K562 (cell line): ENCODE results near the gene IFITM2. TPM values are rescaled to one million over a fixed set of nuclear protein-coding genes. Genes with fewer than 3 reads are reported as not detected.

Experiments used
- MCM5 ChIP-seq: fragments of 450-650 bp; IDR thresholded peaks from 2 replicates; pipeline ENCODE4 v1.6.1; 2016; ENCODE audit warnings: low read depth
- SRSF9 ChIP-seq: fragments of 200-400 bp; formaldehyde crosslinking; IDR thresholded peaks from 2 replicates; pipeline ENCODE4 v1.6.1; 2017; ENCODE audit warnings: low read depth, low read length, borderline replicate concordance
- TEAD1 ChIP-seq, 2 experiments: fragments of 450-650 bp in 1 of 2; sonication (generic) in 1 of 2; formaldehyde crosslinking; IDR thresholded peaks; 2 replicates each; pipeline versions ENCODE4 v1.4.0 to v1.8.0; 2020 to 2022; ENCODE audit warnings: mild to moderate bottlenecking in 2 of 2, missing genetic modification reagents in 1 of 2
- polyA plus RNA-seq, 8 experiments: library from polyadenylated mRNA; depleted of rRNA in 4 of 8; stranded (reverse) in 5 of 8; unstranded in 3 of 8; fragments of >200 nt; fragmentation: Nextera tagmentation in 2 of 8; fragmentation: Illumina TruSeq in 1 of 8; extraction: Ambion mirVana in 2 of 8; extraction: Trizol in 1 of 8; gene quantifications; 2 replicates each; pipeline versions ENCODE4 v1.2.1 to v1.2.3, GENCODE V29; 2011 to 2014; ENCODE audit warnings: inconsistent platforms in 1 of 8, missing spikeins in 1 of 8
- total RNA-seq, 7 experiments: library from RNA; depleted of rRNA in 6 of 7; stranded (reverse); fragments of >200 nt in 6 of 7; fragmentation: Illumina TruSeq in 2 of 7; extraction: Trizol in 2 of 7; gene quantifications; 2 replicates each; pipeline versions ENCODE4 v1.2.1 to v1.2.3, GENCODE V29; 2011 to 2021; ENCODE audit warnings: low replicate concordance in 1 of 7
- TF ChIP-seq, protein P1 (sequence below): sonication (generic); formaldehyde crosslinking; IDR thresholded peaks from 2 replicates; pipeline ENCODE4 v1.8.0; 2022; ENCODE audit warnings: mild to moderate bottlenecking, missing genetic modification reagents
- TF ChIP-seq, protein P2 (sequence below): IDR thresholded peaks from 3 replicates; pipeline ENCODE4 v1.6.1; 2011; ENCODE audit warnings: borderline replicate concordance, mild to moderate bottlenecking; ENCODE audit not compliant: insufficient read length, insufficient read depth
- TF ChIP-seq, protein P3 (sequence below), 2 experiments: fragments of 450-650 bp; formaldehyde crosslinking in 1 of 2; IDR thresholded peaks; 2 replicates each; pipeline versions ENCODE4 v1.4.0 to v1.6.1; 2014 to 2020; ENCODE audit warnings: mild to moderate bottlenecking in 2 of 2, borderline replicate concordance in 1 of 2, low read depth in 1 of 2
- TF ChIP-seq, protein P4 (sequence below): fragments of 200-800 bp; sonication (Bioruptor generic); IDR thresholded peaks from 2 replicates; pipeline ENCODE4 v1.6.1; 2017; ENCODE audit warnings: missing genetic modification characterization, missing compliant biosample characterization
- TF ChIP-seq, protein P5 (sequence below), 2 experiments: fragments of 450-650 bp in 1 of 2; sonication (generic) in 1 of 2; formaldehyde crosslinking in 1 of 2; IDR thresholded peaks in 1 of 2; conservative IDR thresholded peaks in 1 of 2; 2 replicates each; pipeline versions ENCODE4 v1.6.1 to v1.8.1; 2016 to 2023; ENCODE audit warnings: mild to moderate bottlenecking in 2 of 2, moderate library complexity in 2 of 2, inconsistent platforms in 1 of 2, missing genetic modification reagents in 1 of 2

IFITM2 gene
- total and polyA plus RNA-seq, 9 of the 15 experiments (the other 6 are each of a cell fraction or from before 2014, with no cell fraction given) = 52.8 to 4,872 (median 356) TPM

DNA sequence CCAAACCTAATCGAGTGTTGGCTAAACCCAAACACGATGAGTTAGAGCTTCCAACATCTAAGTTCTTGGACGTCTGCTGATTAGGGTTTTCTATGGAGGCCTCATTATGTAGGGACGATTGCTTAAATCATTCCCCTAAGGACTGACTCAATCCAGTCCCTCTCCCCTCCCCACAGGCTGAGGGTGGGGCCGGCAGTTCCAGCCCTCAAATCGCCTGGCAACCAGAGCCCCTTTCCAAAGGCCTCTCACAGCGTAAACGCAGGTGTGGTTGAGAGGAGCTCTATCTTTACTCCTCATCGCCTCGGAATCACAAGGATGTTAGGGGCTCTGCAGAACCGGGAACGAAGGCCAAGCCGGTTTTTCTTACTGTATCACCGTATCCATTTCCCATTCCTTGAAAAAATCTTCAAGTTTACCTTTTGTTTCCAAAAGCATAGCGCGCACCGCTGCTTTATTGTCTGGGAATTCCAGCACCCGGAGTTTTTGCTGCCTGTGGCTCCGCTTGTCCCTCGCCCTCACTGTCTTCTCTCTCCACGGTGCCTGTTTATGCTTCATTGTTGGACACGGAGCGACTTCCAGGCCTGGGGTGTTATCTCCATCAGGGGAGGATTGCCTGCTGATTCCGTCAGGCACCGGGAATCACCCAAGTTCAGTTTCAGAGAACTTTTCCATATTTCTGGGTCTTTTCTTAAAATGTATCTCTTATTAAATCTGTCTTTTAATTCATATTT lies 26.8 kb downstream of the IFITM2 start (continued):
- TF ChIP-seq, protein P1, sequence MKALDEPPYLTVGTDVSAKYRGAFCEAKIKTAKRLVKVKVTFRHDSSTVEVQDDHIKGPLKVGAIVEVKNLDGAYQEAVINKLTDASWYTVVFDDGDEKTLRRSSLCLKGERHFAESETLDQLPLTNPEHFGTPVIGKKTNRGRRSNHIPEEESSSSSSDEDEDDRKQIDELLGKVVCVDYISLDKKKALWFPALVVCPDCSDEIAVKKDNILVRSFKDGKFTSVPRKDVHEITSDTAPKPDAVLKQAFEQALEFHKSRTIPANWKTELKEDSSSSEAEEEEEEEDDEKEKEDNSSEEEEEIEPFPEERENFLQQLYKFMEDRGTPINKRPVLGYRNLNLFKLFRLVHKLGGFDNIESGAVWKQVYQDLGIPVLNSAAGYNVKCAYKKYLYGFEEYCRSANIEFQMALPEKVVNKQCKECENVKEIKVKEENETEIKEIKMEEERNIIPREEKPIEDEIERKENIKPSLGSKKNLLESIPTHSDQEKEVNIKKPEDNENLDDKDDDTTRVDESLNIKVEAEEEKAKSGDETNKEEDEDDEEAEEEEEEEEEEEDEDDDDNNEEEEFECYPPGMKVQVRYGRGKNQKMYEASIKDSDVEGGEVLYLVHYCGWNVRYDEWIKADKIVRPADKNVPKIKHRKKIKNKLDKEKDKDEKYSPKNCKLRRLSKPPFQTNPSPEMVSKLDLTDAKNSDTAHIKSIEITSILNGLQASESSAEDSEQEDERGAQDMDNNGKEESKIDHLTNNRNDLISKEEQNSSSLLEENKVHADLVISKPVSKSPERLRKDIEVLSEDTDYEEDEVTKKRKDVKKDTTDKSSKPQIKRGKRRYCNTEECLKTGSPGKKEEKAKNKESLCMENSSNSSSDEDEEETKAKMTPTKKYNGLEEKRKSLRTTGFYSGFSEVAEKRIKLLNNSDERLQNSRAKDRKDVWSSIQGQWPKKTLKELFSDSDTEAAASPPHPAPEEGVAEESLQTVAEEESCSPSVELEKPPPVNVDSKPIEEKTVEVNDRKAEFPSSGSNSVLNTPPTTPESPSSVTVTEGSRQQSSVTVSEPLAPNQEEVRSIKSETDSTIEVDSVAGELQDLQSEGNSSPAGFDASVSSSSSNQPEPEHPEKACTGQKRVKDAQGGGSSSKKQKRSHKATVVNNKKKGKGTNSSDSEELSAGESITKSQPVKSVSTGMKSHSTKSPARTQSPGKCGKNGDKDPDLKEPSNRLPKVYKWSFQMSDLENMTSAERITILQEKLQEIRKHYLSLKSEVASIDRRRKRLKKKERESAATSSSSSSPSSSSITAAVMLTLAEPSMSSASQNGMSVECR (CRISPR knock-in tag) = no peak
- TF ChIP-seq MCM5 = no peak
- TF ChIP-seq, protein P2, sequence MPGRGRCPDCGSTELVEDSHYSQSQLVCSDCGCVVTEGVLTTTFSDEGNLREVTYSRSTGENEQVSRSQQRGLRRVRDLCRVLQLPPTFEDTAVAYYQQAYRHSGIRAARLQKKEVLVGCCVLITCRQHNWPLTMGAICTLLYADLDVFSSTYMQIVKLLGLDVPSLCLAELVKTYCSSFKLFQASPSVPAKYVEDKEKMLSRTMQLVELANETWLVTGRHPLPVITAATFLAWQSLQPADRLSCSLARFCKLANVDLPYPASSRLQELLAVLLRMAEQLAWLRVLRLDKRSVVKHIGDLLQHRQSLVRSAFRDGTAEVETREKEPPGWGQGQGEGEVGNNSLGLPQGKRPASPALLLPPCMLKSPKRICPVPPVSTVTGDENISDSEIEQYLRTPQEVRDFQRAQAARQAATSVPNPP = no peak
- TF ChIP-seq, protein P3, sequence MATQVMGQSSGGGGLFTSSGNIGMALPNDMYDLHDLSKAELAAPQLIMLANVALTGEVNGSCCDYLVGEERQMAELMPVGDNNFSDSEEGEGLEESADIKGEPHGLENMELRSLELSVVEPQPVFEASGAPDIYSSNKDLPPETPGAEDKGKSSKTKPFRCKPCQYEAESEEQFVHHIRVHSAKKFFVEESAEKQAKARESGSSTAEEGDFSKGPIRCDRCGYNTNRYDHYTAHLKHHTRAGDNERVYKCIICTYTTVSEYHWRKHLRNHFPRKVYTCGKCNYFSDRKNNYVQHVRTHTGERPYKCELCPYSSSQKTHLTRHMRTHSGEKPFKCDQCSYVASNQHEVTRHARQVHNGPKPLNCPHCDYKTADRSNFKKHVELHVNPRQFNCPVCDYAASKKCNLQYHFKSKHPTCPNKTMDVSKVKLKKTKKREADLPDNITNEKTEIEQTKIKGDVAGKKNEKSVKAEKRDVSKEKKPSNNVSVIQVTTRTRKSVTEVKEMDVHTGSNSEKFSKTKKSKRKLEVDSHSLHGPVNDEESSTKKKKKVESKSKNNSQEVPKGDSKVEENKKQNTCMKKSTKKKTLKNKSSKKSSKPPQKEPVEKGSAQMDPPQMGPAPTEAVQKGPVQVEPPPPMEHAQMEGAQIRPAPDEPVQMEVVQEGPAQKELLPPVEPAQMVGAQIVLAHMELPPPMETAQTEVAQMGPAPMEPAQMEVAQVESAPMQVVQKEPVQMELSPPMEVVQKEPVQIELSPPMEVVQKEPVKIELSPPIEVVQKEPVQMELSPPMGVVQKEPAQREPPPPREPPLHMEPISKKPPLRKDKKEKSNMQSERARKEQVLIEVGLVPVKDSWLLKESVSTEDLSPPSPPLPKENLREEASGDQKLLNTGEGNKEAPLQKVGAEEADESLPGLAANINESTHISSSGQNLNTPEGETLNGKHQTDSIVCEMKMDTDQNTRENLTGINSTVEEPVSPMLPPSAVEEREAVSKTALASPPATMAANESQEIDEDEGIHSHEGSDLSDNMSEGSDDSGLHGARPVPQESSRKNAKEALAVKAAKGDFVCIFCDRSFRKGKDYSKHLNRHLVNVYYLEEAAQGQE (IDR thresholded peaks at IDR 0.05; ENCODE audit: borderline replicate concordance) = 0 out of 2 replicates have a peak, but pooled peaks have one; percentile 15
- TF ChIP-seq, protein P3 (CRISPR knock-in tag; IDR thresholded peaks at IDR 0.05; ENCODE audit: low read depth) = no peak
- TF ChIP-seq, protein P4, sequence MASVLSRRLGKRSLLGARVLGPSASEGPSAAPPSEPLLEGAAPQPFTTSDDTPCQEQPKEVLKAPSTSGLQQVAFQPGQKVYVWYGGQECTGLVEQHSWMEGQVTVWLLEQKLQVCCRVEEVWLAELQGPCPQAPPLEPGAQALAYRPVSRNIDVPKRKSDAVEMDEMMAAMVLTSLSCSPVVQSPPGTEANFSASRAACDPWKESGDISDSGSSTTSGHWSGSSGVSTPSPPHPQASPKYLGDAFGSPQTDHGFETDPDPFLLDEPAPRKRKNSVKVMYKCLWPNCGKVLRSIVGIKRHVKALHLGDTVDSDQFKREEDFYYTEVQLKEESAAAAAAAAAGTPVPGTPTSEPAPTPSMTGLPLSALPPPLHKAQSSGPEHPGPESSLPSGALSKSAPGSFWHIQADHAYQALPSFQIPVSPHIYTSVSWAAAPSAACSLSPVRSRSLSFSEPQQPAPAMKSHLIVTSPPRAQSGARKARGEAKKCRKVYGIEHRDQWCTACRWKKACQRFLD = no peak
- TF ChIP-seq, protein P5, sequence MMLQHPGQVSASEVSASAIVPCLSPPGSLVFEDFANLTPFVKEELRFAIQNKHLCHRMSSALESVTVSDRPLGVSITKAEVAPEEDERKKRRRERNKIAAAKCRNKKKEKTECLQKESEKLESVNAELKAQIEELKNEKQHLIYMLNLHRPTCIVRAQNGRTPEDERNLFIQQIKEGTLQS (IDR thresholded peaks at IDR 0.05) = no peak
- TF ChIP-seq, protein P5 (CRISPR knock-in tag; conservative IDR thresholded peaks at IDR 0.05) = no peak
- TF ChIP-seq TEAD1 (CRISPR knock-in tag; IDR thresholded peaks at IDR 0.05) = no peak
- TF ChIP-seq SRSF9 = no peak
